Smooth muscle cell of the brain vasculature (primary cell): ENCODE results near the gene BRD3OS.
A peak's percentile ranks its signal among the peaks of the same experiment; 100 is the strongest.

ENCODE experiments used
- DNase-seq: peaks from one replicate; pipeline ENCODE4 v3.0.0-alpha.2; 2012; ENCODE audit warnings: low read depth, low spot score

BRD3OS gene

GRCh38 chr9:134024828-134025605 is at the start of gene BRD3OS:
Gene BRD3OS, plus strand, starts transcription at chr9:134025481. Its CDS starts 1,267 bp downstream, at chr9:134026748.
- DNase-seq, result peak; percentile 99

GRCh38 chr9:133975511-133975910 is 49.8 kb upstream of the BRD3OS start:
- no peak for DNase-seq

- no peak for DNase-seq
Observed at GRCh38 chr9:133976191-133976861, 49.0 kb upstream of the BRD3OS start.

GRCh38 chr9:133976887-133977286 is 48.4 kb upstream of the BRD3OS start:
- no peak for DNase-seq

GRCh38 chr9:133977421-133978201 is 47.7 kb upstream of the BRD3OS start:
- no peak for DNase-seq

GRCh38 chr9:133978226-133978898 is 46.9 kb upstream of the BRD3OS start:
- DNase-seq, result no peak

- DNase-seq, result no peak
Observed at GRCh38 chr9:133978899-133979272, 46.4 kb upstream of the BRD3OS start.

GRCh38 chr9:133979273-133979920 is 45.9 kb upstream of the BRD3OS start:
- DNase-seq, result no peak

GRCh38 chr9:133979921-133980863 is 45.1 kb upstream of the BRD3OS start:
- no peak for DNase-seq

GRCh38 chr9:133980864-133981588 is 44.3 kb upstream of the BRD3OS start:
- DNase-seq, result no peak

- DNase-seq, result no peak
Observed at GRCh38 chr9:133981589-133981957, 43.7 kb upstream of the BRD3OS start.

GRCh38 chr9:133981958-133982681 is 43.2 kb upstream of the BRD3OS start:
- no peak for DNase-seq

GRCh38 chr9:133982971-133983720 is 42.1 kb upstream of the BRD3OS start:
- DNase-seq, result no peak

- no peak for DNase-seq
Observed at GRCh38 chr9:133986061-133986460, 39.2 kb upstream of the BRD3OS start.

GRCh38 chr9:133986774-133987445 is 38.4 kb upstream of the BRD3OS start:
- DNase-seq, result no peak

- no peak for DNase-seq
Observed at GRCh38 chr9:133987446-133987788, 37.9 kb upstream of the BRD3OS start.

GRCh38 chr9:133987946-133988665 is 37.2 kb upstream of the BRD3OS start:
- no peak for DNase-seq
